HG03558 (cell line): Measurements from ENCODE around the gene GPI.
"Not testable (repeated sequence)": the region's sequence is repeated elsewhere in the genome, so short reads cannot be mapped to it uniquely, and the experiment has no call there.

Source experiments
- ATAC-seq: cut with Tn5 transposase; IDR thresholded peaks from one replicate; pipeline ENCODE4 v1.9.1; 2021; ENCODE audit warnings: moderate number of reproducible peaks; ENCODE audit not compliant: unreplicated experiment; ENCODE audit errors: extremely low read depth

The GPI gene

GRCh38 chr19:34366738-34367623 is 2.0 kb downstream of the GPI start:
- ATAC-seq, result no peak

GRCh38 chr19:34367624-34367957 is 2.6 kb downstream of the GPI start:
- no peak for ATAC-seq

GRCh38 chr19:34368338-34368737 is 3.3 kb downstream of the GPI start:
- no peak for ATAC-seq

GRCh38 chr19:34369166-34369565 is 4.2 kb downstream of the GPI start:
- not testable (repeated sequence) for ATAC-seq

- ATAC-seq, result no peak
Observed at GRCh38 chr19:34370117-34370516, 5.1 kb downstream of the GPI start.

- no peak for ATAC-seq
Observed at GRCh38 chr19:34370983-34371382, 6.0 kb downstream of the GPI start.

- no peak for ATAC-seq
Observed at GRCh38 chr19:34373601-34374288, 8.7 kb downstream of the GPI start.

- ATAC-seq, result no peak
Observed at GRCh38 chr19:34375598-34375997, 10.6 kb downstream of the GPI start.

- no peak for ATAC-seq
Observed at GRCh38 chr19:34380639-34381241, 15.7 kb downstream of the GPI start.

- ATAC-seq, result no peak
Observed at GRCh38 chr19:34381399-34382251, 16.6 kb downstream of the GPI start.

- no peak for ATAC-seq
Observed at GRCh38 chr19:34382471-34382870, 17.5 kb downstream of the GPI start.

- no peak for ATAC-seq
Observed at GRCh38 chr19:34383599-34383998, 18.6 kb downstream of the GPI start.

GRCh38 chr19:34386645-34387445 is 21.8 kb downstream of the GPI start:
- no peak for ATAC-seq

- ATAC-seq, result no peak
Observed at GRCh38 chr19:34387446-34387810, 22.4 kb downstream of the GPI start.

GRCh38 chr19:34388745-34389144 is 23.7 kb downstream of the GPI start:
- not testable (repeated sequence) for ATAC-seq

GRCh38 chr19:34391813-34392212 is 26.8 kb downstream of the GPI start:
- no peak for ATAC-seq

- no peak for ATAC-seq
Observed at GRCh38 chr19:34393031-34393430, 28.0 kb downstream of the GPI start.

GRCh38 chr19:34393629-34394028 is 28.6 kb downstream of the GPI start:
- no peak for ATAC-seq

- ATAC-seq, result no peak
Observed at GRCh38 chr19:34397853-34398252, 32.9 kb downstream of the GPI start.

GRCh38 chr19:34399886-34400285 is 34.9 kb downstream of the GPI start:
- ATAC-seq, result no peak
